Erythroblast (primary cell): ENCODE results near the gene USP40.

Experiments
- GATA1 ChIP-seq: IDR thresholded peaks from 2 replicates; pipeline ENCODE4 v1.6.1; 2011; ENCODE audit warnings: low read depth, mild to moderate bottlenecking, control low read depth, low read length, moderate library complexity
- POLR2A ChIP-seq: IDR thresholded peaks from 2 replicates; pipeline ENCODE4 v1.6.1; 2011; ENCODE audit warnings: mild to moderate bottlenecking, low read length

DNA sequence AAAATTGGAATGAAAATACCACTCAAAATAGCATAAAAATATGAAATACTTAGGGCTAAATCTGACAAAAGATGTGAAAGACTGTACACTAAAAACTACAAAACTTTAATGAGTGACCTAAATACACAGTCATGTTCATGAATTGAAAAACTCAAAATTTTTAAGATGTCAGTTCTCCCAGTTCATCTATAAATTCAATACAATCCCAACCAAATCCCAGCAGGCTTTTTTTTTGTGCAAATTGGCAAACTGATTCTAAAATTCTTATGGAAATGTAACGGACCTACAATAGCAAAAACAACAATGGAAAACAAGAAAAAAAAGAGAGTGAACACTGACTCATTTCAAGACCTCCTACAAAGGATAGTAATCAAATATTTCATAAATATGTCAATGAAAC, 4.4 kb upstream of the USP40 start:
- TF ChIP-seq POLR2A (no peak), GATA1 (no peak)
